HCT116 (cell line): ENCODE results near the gene ARHGAP12.
"Not testable (repeated sequence)": the region's sequence is repeated elsewhere in the genome, so short reads cannot be mapped to it uniquely, and the experiment has no call there.

Experiments
- ATF3 ChIP-seq: IDR thresholded peaks from 2 replicates; pipeline ENCODE4 v1.6.1; 2012
- CTCF ChIP-seq, 3 experiments: fragments of 200-600 bp in 1 of 3; sonication (generic) in 1 of 3; IDR thresholded peaks in 2 of 3; conservative IDR thresholded peaks in 1 of 3; 2 replicates each; pipeline ENCODE4 v1.5.1; 2012 to 2017; ENCODE audit warnings: low read depth in 2 of 3, low read length in 2 of 3, antibody characterized with exemption in 1 of 3, borderline replicate concordance in 1 of 3, control low read depth in 1 of 3, mild to moderate bottlenecking in 1 of 3, mixed read lengths in 1 of 3, mixed run types in 1 of 3, moderate library complexity in 1 of 3; ENCODE audit not compliant: insufficient read depth in 1 of 3
- EZH2phosphoT487 ChIP-seq: fragments of 200-600 bp; IDR thresholded peaks from 2 replicates; pipeline ENCODE4 v1.6.1; 2018; ENCODE audit warnings: antibody characterized with exemption, borderline replicate concordance
- MAX ChIP-seq: IDR thresholded peaks from 2 replicates; pipeline ENCODE4 v1.6.1; 2012
- POLR2A ChIP-seq: IDR thresholded peaks from 2 replicates; pipeline ENCODE4 v1.7.0; 2011; ENCODE audit warnings: borderline replicate concordance; ENCODE audit not compliant: insufficient read depth, insufficient read length; ENCODE audit errors: extremely low read depth
- POLR2AphosphoS5 ChIP-seq: IDR thresholded peaks from 2 replicates; pipeline ENCODE4 v1.6.1; 2011; ENCODE audit warnings: mild to moderate bottlenecking, low read depth, low read length, moderate library complexity
- RAD21 ChIP-seq: IDR thresholded peaks from 2 replicates; pipeline ENCODE4 v1.6.1; 2012; ENCODE audit warnings: low read depth, mild to moderate bottlenecking
- SRF ChIP-seq: IDR thresholded peaks from 2 replicates; pipeline ENCODE4 v1.6.1; 2012; ENCODE audit warnings: low read depth
- ZNF274 ChIP-seq: fragments of 200-500 bp; sonication (Bioruptor generic); IDR thresholded peaks from 2 replicates; pipeline ENCODE4 v1.6.1; 2014; ENCODE audit warnings: mild to moderate bottlenecking, low read depth, low read length, inconsistent platforms

GRCh38 chr10:31895722-31896121 is 32.9 kb downstream of the ARHGAP12 start:
- TF ChIP-seq POLR2AphosphoS5; RAD21; MAX; ATF3; ZNF274; POLR2A; EZH2phosphoT487; CTCF (IDR thresholded peaks at IDR 0.05 in 2 of 3, conservative IDR thresholded peaks at IDR 0.05 in 1 of 3; ENCODE audit: borderline replicate concordance in 1 of 3, insufficient read depth in 1 of 3, low read depth in 2 of 3, low read length in 2 of 3); SRF: not testable (repeated sequence)
